ENCODE data around the gene PPP2R1A. TPM values are rescaled to one million over a fixed set of nuclear protein-coding genes. Genes with fewer than 3 reads are reported as not detected.
A peak's percentile ranks its signal among the peaks of the same experiment; 100 is the strongest.

PPP2R1A gene
- total RNA-seq, 3 donors from 2014 or later = 145 to 198 (median 175) TPM

- no peak for DNase-seq (ENCODE audit: low spot score in 2 of 2)
- no peaks in the 10 kb centered on the region for H3K27me3 ChIP-seq
- peaks cover 2% of the 10 kb centered on the region for H3K36me3 ChIP-seq
- no peak overlapping the region for H3K27ac ChIP-seq
- TF ChIP-seq POLR2A (IDR thresholded peaks at IDR 0.05) (no peak), POLR2AphosphoS5 (IDR thresholded peaks at IDR 0.05) (no peak), CTCF (IDR thresholded peaks at IDR 0.05) (no peak)
- no peak overlapping the region for H3K4me3 ChIP-seq
- intact Hi-C loops (cut with DNase I; ENCODE audit: low total_unique reads) = no loop called here
- no peaks in the 10 kb centered on the region for H3K4me1 ChIP-seq
- H3K9me3 ChIP-seq = peaks cover 18 to 67% of the 10 kb centered on the region in 2 donors
Measured at GRCh38 chr19:52155596-52156359, 34.1 kb upstream of the PPP2R1A start.

- H3K9me3 ChIP-seq = no peaks in the 10 kb centered on the region
- peak overlapping the region; percentile 73 to 90 (median 86) for H3K4me3 ChIP-seq
- H3K27ac ChIP-seq = peak overlapping the region; percentile 46 to 94
- peaks cover 6% of the 10 kb centered on the region for H3K36me3 ChIP-seq
- TF ChIP-seq CTCF (IDR thresholded peaks at IDR 0.05) = no peak
- no peak for TF ChIP-seq POLR2AphosphoS5 (IDR thresholded peaks at IDR 0.05)
- no peak for TF ChIP-seq POLR2A (IDR thresholded peaks at IDR 0.05)
- DNase-seq (ENCODE audit: low spot score in 2 of 2) = no peak
- intact Hi-C loops (cut with DNase I; ENCODE audit: low total_unique reads) = loop anchor here (2.0 kb wide), 1 partner anchor 20 kb away; the partner anchor contains the start of gene PPP2R1A
- H3K27me3 ChIP-seq = no peaks in the 10 kb centered on the region
- peaks cover 0 to 6% of the 10 kb centered on the region in 2 donors for H3K4me1 ChIP-seq
Measured at GRCh38 chr19:52170304-52170703, 19.5 kb upstream of the PPP2R1A start.

- H3K27ac ChIP-seq = peak overlapping the region; percentile 86 to 94
- H3K27me3 ChIP-seq = no peaks in the 10 kb centered on the region
- peak overlapping the region; percentile 73 to 90 (median 86) for H3K4me3 ChIP-seq
- H3K9me3 ChIP-seq = no peaks in the 10 kb centered on the region
- peaks cover 0 to 6% of the 10 kb centered on the region in 2 donors for H3K4me1 ChIP-seq
- TF ChIP-seq POLR2AphosphoS5 (IDR thresholded peaks at IDR 0.05) = no peak
- no peak for TF ChIP-seq CTCF (IDR thresholded peaks at IDR 0.05)
- TF ChIP-seq POLR2A (IDR thresholded peaks at IDR 0.05) = no peak
- DNase-seq (ENCODE audit: low spot score in 2 of 2) = no peak
- peaks cover 6% of the 10 kb centered on the region for H3K36me3 ChIP-seq
- intact Hi-C loops (cut with DNase I; ENCODE audit: low total_unique reads) = loop anchor here (2.0 kb wide), 1 partner anchor 20 kb away; the partner anchor contains the start of gene PPP2R1A
Measured at GRCh38 chr19:52170863-52171320, 19.0 kb upstream of the PPP2R1A start.

GRCh38 chr19:52171321-52172169 is 18.3 kb upstream of the PPP2R1A start, which contains the start of gene ZNF836:
ZNF836 (minus strand) TSS chr19:52171621; CDS start chr19:52168072, 3,549 bp downstream.
- Histone ChIP-seq H3K36me3 (peaks cover 6% of the 10 kb centered on the region), H3K4me1 (peaks cover 0 to 6% of the 10 kb centered on the region in 2 donors), H3K9me3 (no peaks in the 10 kb centered on the region), H3K27ac (peak within 1 kb of the TSS; percentile 86 to 94), H3K4me3 (peak within 1 kb of the TSS; percentile 73 to 90 (median 86)), H3K27me3 (no peaks in the 10 kb centered on the region)
- TF ChIP-seq POLR2AphosphoS5 (IDR thresholded peaks at IDR 0.05) = peak in 1 of 3 donors; percentile 42
- TF ChIP-seq CTCF (IDR thresholded peaks at IDR 0.05) = no peak
- DNase-seq (ENCODE audit: low spot score in 2 of 2) = peak; percentile 86 to 88
- intact Hi-C loops (cut with DNase I; ENCODE audit: low total_unique reads) = loop anchor here (2.0 kb wide), 1 partner anchor 19 kb away; the partner anchor contains the start of gene PPP2R1A
